ENCODE data around the gene ANKRD11. TPM values are rescaled to one million over a fixed set of nuclear protein-coding genes. Genes with fewer than 3 reads are reported as not detected.

The ANKRD11 gene
- total RNA-seq, 4 donors from 2014 or later, result 75.6 to 183 (median 108) TPM

DNA sequence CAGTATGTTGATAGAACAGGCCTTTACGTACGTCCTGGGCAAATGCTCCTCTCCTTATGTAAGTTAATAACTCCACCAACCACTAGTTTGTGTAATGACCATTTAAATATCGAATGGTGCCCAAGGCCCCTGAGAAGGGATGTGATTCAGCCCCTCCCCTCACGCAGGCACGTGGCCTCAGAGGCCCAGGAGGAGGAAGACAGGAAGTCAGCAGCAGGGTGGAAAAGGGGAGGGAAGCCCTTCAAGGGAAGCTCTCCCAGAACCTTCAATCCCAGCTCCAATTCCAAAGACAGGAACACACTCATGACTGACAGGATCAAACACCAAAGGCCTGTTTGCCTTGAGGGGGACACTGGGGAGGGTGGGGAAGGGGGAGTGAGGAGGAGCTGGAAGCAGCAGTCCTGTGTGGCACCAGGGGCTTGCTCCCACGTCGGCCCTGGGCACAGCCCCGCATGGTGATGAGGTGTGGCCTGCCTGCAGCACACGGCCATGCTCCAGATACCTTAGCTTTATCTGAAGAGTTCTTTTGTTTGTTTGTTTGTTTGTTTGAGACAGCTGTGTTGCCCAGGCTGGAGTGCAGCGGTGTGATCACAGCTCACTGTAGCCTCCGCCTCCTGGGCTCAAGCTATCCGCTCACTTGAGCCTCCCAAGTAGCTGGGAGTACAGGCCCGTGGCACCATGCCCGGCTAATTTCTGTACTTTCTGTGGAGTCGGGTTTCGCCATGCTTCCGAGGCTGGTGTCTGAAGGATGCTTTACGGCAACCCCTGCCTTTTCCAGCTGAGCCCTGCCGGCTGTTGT lies 167.8 kb downstream of the ANKRD11 start:
- H3K4me3 ChIP-seq (ENCODE audit: low read depth, poor library complexity, severe bottlenecking), result no peak overlapping the region
- TF ChIP-seq POLR2A (IDR thresholded peaks at IDR 0.05), result no peak
- TF ChIP-seq, protein P1, sequence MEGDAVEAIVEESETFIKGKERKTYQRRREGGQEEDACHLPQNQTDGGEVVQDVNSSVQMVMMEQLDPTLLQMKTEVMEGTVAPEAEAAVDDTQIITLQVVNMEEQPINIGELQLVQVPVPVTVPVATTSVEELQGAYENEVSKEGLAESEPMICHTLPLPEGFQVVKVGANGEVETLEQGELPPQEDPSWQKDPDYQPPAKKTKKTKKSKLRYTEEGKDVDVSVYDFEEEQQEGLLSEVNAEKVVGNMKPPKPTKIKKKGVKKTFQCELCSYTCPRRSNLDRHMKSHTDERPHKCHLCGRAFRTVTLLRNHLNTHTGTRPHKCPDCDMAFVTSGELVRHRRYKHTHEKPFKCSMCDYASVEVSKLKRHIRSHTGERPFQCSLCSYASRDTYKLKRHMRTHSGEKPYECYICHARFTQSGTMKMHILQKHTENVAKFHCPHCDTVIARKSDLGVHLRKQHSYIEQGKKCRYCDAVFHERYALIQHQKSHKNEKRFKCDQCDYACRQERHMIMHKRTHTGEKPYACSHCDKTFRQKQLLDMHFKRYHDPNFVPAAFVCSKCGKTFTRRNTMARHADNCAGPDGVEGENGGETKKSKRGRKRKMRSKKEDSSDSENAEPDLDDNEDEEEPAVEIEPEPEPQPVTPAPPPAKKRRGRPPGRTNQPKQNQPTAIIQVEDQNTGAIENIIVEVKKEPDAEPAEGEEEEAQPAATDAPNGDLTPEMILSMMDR (IDR thresholded peaks at IDR 0.05), result no peak
- 46 to 56% methylated on average over 19 of the region's 19 CpGs for WGBS, 2 donors
- DNase-seq (ENCODE audit: low spot score in 2 of 2), result no peak
- intact Hi-C loops (cut with DNase I; ENCODE audit: low total_unique reads), result no loop called here

DNA sequence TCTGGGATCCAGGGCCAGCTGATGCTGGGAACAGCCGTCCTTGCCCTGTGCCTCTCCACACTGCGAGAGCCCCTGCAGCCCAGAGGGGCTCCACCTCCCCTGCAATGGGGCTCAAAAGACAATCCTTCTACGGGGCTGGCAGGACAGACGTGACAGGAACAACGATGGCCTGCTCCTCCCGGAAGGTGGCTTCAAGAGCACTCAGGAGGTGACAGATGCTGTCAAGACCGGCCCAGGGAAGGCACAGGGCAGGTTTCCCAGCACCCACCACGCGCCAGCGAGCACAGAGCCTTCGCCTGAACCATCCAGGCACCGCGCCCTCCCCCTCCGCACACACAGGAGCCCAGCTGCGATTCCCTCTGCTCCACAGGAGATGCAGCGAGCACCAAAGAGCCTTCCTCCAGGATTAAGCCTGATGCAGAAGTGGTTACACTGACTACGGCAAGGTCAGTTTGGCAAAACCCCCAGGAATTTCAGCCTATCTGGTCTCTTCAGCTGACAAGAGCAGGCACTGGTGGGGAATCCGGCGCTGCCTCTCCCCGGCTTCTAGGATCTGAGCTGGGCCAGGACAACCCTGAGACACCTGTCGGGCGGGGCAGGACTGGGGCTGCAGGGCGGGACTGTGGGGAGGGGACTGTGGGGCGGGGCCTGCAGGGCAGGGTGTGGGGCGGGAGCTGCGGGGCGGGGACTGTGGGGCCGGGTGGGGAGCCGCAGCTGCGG lies 169.4 kb downstream of the ANKRD11 start:
- intact Hi-C loops (cut with DNase I; ENCODE audit: low total_unique reads), result no loop called here
- DNase-seq (ENCODE audit: low spot score in 2 of 2), result no peak
- TF ChIP-seq POLR2A (IDR thresholded peaks at IDR 0.05), result no peak
- TF ChIP-seq, protein P1 (IDR thresholded peaks at IDR 0.05), result no peak
- H3K4me3 ChIP-seq (ENCODE audit: low read depth, poor library complexity, severe bottlenecking), result no peak overlapping the region
- WGBS, 2 donors, result 57% methylated on average over 13 to 16 of the region's 30 CpGs

DNA sequence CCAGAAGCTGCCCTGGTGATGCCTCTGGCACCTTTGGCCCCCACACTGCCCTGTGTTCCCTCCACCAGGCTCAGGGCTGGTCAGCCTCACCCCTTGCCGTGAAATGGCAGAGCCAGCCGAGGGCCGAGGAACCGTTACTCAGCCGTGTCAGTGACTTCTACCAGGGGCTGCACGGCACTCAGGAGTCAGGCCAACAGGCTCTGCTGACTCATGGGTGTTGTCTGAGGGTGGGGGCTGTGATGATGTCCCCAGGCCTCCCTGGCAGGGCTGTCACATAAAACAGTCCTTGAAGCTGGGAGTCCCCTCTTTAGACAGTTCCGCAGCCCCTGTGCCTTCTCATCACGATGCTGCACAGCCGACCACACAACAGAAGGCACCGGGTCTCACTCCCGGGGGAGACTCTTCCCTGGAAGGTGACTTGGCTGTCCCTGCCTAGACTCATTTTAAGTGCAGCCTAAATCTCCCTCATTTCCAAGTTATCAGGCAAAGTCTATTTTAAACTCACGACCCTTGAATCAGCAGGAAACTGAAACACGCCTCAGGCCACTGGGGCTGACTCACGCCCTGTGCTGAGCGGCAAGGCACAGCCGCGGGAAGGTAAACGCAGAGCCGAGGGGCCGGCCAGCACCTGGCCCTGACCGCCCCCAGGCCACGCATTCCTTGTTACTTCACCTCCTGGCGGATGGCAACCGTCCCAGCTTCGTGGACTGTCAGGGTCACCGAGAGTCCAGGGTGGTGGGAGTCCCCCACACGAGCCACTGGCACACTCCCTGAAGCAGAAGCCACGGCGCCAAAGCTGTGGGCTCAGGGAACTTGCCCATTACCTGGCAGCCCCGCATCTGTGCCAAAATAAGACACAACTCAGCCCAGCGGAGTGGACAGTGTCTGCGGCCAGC lies 170.2 kb downstream of the ANKRD11 start:
- 16 to 24% methylated on average over 28 to 30 of the region's 32 CpGs for WGBS, 2 donors
- TF ChIP-seq, protein P1 (IDR thresholded peaks at IDR 0.05), result no peak
- no peak for TF ChIP-seq POLR2A (IDR thresholded peaks at IDR 0.05)
- intact Hi-C loops (cut with DNase I; ENCODE audit: low total_unique reads), result no loop called here
- no peak for DNase-seq (ENCODE audit: low spot score in 2 of 2)
- H3K4me3 ChIP-seq (ENCODE audit: low read depth, poor library complexity, severe bottlenecking), result no peak overlapping the region

DNA sequence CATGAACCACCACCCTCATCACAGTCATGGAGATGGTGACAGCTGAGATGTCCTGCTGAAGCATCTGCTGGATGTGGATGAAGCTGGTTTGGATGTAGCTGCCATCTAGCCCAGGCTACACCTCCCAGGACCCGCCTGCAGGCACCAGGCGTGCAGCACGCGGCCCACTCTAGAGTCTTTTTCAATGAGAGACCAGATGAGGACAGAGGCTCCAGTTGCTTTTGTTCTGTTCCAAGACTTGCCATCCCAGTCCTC lies 170.8 kb downstream of the ANKRD11 start:
- no peak for DNase-seq (ENCODE audit: low spot score in 2 of 2)
- intact Hi-C loops (cut with DNase I; ENCODE audit: low total_unique reads), result no loop called here
- H3K4me3 ChIP-seq (ENCODE audit: low read depth, poor library complexity, severe bottlenecking), result no peak overlapping the region
- no peak for TF ChIP-seq POLR2A (IDR thresholded peaks at IDR 0.05)
- TF ChIP-seq, protein P1 (IDR thresholded peaks at IDR 0.05), result no peak
- WGBS, 2 donors, result 71 to 94% methylated on average over 4 of the region's 4 CpGs

DNA sequence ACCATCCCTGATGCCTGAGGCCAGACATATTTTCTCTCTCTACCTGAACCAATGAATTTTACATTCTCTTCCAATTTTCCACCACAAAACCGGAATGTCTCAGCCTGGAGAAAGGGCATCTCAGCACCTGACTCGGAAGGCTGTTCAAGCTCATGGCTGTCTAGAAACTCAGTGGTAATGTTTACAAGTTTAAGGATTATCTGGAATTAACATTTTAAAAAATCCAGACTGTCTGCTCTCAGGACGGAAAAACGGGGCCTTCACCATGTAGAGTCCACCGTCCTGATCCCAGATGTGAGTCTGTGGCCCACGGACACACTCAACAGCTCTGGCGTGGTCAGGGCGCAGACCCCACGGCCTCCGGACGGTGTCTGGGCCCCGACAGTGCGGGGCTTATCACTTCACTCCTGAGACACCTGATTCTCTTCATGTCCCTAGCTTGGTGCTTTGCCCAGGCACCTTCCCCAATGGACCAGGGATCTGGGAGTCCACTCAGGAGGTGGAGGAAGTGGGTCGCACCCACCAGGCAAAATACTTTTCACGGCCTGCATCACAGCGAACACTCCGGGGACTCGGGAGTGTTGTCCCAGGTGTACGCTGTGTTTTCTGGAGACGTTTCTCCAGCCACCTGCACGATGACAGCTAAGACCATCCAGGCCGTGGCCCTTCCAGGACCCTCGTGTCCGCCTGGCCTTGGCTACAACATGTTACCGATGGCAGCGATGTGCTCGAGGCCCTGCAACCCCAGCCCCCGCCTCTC lies 171.3 kb downstream of the ANKRD11 start:
- intact Hi-C loops (cut with DNase I; ENCODE audit: low total_unique reads), result no loop called here
- 93 to 94% methylated on average over 28 of the region's 28 CpGs for WGBS, 2 donors
- no peak for DNase-seq (ENCODE audit: low spot score in 2 of 2)
- no peak for TF ChIP-seq POLR2A (IDR thresholded peaks at IDR 0.05)
- TF ChIP-seq, protein P1 (IDR thresholded peaks at IDR 0.05), result no peak
- H3K4me3 ChIP-seq (ENCODE audit: low read depth, poor library complexity, severe bottlenecking), result no peak overlapping the region
